Measurements from ENCODE around the gene GRIK5. TPM values are rescaled to one million over a fixed set of nuclear protein-coding genes. Genes with fewer than 3 reads are reported as not detected.

GRIK5 gene
- total RNA-seq, 1 donor from 2014 or later: 14.3 TPM

DNA sequence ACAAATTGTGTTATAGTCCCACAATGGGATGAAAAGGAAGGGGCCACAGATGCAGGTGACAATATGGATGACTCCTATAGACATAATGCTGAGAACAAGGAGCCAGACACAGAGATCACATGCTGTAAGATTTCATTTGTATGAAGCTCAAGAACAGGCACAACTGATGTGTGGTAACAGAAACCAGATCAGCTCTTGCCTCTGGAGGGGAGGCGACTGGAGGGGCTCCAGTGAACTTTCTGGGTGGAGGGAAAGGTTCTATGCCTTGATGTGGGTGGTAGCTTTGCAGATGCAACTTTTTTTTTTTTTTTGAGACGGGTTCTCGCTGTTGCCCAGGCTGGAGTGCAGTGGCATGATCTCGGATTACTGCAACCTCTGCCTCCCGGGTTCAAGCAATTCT is 104.9 kb downstream of the GRIK5 start:
- no peak for DNase-seq (ENCODE audit: low read depth)
- TF ChIP-seq, protein P1, sequence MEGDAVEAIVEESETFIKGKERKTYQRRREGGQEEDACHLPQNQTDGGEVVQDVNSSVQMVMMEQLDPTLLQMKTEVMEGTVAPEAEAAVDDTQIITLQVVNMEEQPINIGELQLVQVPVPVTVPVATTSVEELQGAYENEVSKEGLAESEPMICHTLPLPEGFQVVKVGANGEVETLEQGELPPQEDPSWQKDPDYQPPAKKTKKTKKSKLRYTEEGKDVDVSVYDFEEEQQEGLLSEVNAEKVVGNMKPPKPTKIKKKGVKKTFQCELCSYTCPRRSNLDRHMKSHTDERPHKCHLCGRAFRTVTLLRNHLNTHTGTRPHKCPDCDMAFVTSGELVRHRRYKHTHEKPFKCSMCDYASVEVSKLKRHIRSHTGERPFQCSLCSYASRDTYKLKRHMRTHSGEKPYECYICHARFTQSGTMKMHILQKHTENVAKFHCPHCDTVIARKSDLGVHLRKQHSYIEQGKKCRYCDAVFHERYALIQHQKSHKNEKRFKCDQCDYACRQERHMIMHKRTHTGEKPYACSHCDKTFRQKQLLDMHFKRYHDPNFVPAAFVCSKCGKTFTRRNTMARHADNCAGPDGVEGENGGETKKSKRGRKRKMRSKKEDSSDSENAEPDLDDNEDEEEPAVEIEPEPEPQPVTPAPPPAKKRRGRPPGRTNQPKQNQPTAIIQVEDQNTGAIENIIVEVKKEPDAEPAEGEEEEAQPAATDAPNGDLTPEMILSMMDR (conservative IDR thresholded peaks at IDR 0.05; ENCODE audit: low read depth, low read length): no peak
- H3K4me3 ChIP-seq (ENCODE audit: low read depth, low read length): no peak overlapping the region

DNA sequence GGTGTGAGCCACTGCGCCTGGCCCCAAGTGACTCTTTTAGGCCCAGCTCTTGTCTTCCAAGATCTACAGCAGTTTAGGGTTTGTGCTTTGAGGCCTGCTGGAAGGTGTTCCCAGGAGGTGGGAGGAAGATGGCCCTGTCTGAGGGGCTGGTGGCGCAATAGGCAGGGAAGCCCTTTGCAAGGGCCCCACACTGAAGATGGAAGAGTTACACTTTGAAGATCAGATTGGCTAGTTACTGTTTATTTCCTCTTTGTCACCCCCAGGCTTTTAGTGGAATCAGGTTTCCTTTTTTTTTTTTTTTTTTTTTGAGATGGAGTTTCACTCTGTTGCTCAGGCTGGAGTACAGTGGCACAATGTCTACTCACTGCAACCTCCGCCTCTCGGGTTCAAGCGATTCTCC is 109.0 kb downstream of the GRIK5 start:
- no peak overlapping the region for H3K4me3 ChIP-seq (ENCODE audit: low read depth, low read length)
- TF ChIP-seq, protein P1 (conservative IDR thresholded peaks at IDR 0.05; ENCODE audit: low read depth, low read length): no peak
- no peak for DNase-seq (ENCODE audit: low read depth)

DNA sequence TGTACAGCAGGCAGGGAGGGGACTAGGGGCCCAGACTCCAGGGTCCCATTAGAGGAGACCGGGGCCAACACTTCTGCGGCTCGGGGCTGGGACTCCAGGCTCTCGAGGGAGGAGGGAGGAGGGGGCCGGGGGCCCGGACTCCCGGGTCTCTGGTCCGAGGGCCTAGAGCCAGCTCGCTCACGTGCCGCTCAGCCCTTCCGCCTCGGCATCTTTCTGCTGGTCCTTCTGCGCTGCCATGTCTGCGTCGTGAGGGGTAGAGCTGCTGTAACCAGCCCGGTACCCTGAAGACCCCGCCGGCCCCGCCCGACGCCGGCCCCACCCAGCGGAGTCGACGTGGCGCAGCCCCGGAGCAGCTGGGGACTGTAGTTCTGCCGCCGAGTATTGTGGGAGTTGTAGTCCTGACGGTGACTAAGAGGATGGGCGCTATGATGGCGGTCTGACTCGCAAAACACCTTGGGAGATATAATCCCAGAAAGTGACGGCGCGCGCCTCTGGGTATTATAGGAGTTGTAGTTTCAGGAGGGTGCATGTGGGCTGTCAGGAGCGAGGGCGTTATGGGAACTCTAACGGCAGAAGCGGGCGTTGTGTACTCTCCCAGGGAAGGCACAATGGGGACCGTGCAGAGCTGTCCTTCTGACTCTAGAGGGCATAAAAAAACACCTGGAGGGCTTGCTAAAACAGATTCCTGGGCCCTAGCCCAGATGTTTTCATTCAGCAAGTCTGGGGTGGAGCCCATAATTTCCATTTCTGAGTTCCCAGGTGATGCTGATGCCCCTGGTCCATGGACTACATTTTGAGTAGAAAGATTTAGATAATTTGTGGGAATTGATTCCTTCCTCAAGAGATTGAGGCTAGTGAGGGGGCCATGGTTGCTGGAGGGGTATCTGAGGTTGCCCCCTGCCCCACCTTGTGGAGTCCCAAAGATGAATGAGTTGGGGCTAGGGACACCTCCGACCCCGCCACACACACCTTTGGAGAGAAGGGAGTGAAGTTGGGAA is 110.7 kb downstream of the GRIK5 start, which contains the start of gene RABAC1:
TSS of gene RABAC1 (minus strand) at position 266 of the 998 bp plus-strand sequence. CDS start at position 237, 29 bp downstream.
- TF ChIP-seq, protein P1 (conservative IDR thresholded peaks at IDR 0.05; ENCODE audit: low read depth, low read length): peak; percentile 12
- peak; percentile 33 for DNase-seq (ENCODE audit: low read depth)
- H3K4me3 ChIP-seq (ENCODE audit: low read depth, low read length): peak within 1 kb of the TSS; percentile 99

DNA sequence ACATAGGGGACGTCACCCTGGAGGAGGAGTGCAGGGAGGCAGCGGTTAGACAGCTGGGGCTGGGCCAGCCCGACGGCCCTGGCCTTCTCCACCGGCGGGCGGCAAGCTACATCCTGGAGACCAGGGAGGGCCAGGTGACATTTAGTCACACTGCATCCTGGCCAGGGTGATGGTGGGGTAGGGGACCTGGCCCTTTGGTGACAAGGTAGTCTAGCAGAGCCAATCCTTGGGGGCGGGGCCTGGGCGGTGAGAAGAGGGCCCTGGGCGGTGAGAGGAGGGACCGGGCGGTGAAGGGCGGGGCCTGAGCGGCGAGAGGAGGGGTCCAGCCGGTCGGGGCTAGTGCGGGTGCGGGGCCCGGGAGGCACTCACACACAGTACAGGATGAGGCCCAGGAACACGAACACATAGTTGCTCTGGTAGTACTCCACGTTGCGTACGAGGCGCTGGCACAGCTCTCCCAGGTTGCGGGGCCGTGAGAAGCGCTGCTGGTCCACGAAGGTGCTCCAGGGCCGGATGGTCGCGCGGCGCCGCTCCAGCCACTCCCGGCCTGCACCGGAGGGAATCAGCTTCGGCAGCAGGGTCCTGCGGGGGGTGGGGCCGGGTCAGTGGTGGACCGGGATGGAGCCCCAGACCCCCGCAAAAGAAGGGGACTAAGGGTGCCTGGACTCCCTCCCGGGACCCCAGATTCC is 111.5 kb downstream of the GRIK5 start:
- DNase-seq (ENCODE audit: low read depth): no peak
- TF ChIP-seq, protein P1 (conservative IDR thresholded peaks at IDR 0.05; ENCODE audit: low read depth, low read length): no peak
- peak overlapping the region; percentile 99 for H3K4me3 ChIP-seq (ENCODE audit: low read depth, low read length)

DNA sequence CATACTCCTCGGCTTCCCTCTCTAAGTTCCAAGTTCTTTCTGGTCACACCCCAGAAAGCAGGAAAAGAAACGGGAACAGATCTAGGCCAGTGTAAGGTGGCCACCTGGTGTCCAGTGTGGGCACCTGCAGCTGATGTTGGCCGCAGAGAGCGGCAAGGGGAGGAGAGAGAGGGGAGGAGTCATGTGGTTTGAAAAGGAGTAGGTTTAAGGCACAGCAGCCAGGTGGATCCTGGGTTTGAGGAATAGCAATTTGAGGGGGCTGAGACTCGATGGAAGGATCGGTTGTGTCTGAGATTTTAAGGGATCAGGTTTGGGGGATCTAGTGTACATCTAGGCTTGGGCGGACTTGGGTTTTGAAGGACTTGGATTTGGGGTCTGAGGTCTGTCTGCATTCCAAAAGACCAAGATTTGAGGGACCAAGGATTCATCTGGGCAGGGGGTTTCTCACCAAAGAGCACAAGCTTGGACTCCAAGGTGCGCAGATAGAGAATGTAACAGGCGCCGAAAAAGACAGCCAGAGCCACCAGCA is 112.1 kb downstream of the GRIK5 start:
- peak overlapping the region; percentile 99 for H3K4me3 ChIP-seq (ENCODE audit: low read depth, low read length)

DNA sequence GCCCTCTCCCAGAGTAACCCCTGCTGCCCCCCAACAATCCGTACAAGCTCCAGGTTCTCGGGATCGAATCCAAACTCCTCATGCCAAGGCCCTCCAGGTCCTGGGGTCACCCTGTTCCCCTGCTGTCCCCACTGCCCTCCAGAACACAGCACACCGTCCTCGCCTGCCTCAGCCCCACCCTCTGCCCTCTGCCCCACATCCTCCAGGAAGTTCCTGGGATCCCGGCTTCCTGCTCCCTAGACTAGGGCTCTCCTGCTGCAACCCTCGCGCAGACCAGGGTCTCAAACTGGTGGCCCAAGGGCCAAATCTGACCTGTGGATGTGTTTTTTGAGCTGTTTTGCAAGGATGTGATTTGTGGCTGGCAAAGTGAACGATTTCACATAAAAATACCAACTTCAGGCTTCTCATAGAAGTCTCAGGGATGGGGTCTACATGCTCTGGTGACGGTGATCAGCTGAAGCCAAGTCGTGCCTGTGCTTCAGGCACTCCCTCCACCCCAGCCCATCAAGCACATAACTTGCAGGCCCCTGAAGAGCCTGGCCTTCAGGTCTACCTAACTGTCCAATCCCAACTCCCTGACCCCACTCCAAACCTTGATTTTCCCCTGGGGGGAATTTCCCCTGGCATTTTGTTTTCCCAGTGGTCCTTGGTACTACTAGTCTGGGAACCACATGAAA is 112.7 kb downstream of the GRIK5 start:
- H3K4me3 ChIP-seq (ENCODE audit: low read depth, low read length): peak overlapping the region; percentile 25
- TF ChIP-seq, protein P1 (conservative IDR thresholded peaks at IDR 0.05; ENCODE audit: low read depth, low read length): no peak
- no peak for DNase-seq (ENCODE audit: low read depth)

More for the DNA sequence above, 112.1 kb downstream of the GRIK5 start:
- TF ChIP-seq, protein P1 (conservative IDR thresholded peaks at IDR 0.05; ENCODE audit: low read depth, low read length): peak; percentile 91
- peak; percentile 53 for DNase-seq (ENCODE audit: low read depth)
